Omental fat pad (tissue), 4 donors: ENCODE data around the gene TMEM33. TPM values are rescaled to one million over a fixed set of nuclear protein-coding genes. Genes with fewer than 3 reads are reported as not detected.
A peak's percentile ranks its signal among the peaks of the same experiment; 100 is the strongest.

Source experiments
- ATAC-seq: fragments of 150-250 bp; one replicate; pipeline ENCODE4 v1.9.1; 2016; ENCODE audit warnings: mild to moderate bottlenecking, moderate library complexity; ENCODE audit not compliant: low FRiP score
- DNase-seq: peaks from one replicate; pipeline ENCODE4 v3.0.0-alpha.2; 2019; ENCODE audit warnings: low spot score
- CTCF ChIP-seq, 3 donors: fragments of 450-650 bp; IDR thresholded peaks; one replicate each; pipeline ENCODE4 v1.5.1; 2016 to 2017; ENCODE audit warnings: antibody characterized with exemption in 3 of 3, mild to moderate bottlenecking in 3 of 3, moderate library complexity in 2 of 3
- total RNA-seq, 4 donors: library from RNA; depleted of rRNA; stranded (reverse); fragments of >200 nt; gene quantifications; one replicate each; pipeline ENCODE4 v1.1.0, GENCODE V29; 2016

Gene TMEM33
- total RNA-seq, 4 donors from 2014 or later, result 24.6 to 46.4 (median 35.2) TPM

GRCh38 chr4:41981456-41981855 is 46.2 kb downstream of the TMEM33 start, which contains the start of gene DCAF4L1:
TSS of gene DCAF4L1 (plus strand) at chr4:41981756. CDS start at chr4:41981793, 37 bp downstream.
- TF ChIP-seq CTCF (IDR thresholded peaks at IDR 0.05), result no peak
- DNase-seq (no peak), ATAC-seq (no peak)

- DNase-seq, result no peak
- ATAC-seq, result no peak
- no peak for TF ChIP-seq CTCF (IDR thresholded peaks at IDR 0.05)
These were observed 47.5 kb downstream of the TMEM33 start for GRCh38 chr4:41982716-41983115.

- ATAC-seq, result no peak
- no peak for TF ChIP-seq CTCF (IDR thresholded peaks at IDR 0.05)
- no peak for DNase-seq
These were observed 49.9 kb downstream of the TMEM33 start for GRCh38 chr4:41985151-41985550.

- no peak for DNase-seq
- ATAC-seq, result peak; percentile 24
- no peak for TF ChIP-seq CTCF (IDR thresholded peaks at IDR 0.05)
These were observed 54.8 kb downstream of the TMEM33 start for GRCh38 chr4:41989994-41990364.

GRCh38 chr4:41990365-41991111 is 55.3 kb downstream of the TMEM33 start, which contains the start of gene SLC30A9:
TSS of gene SLC30A9 (plus strand) at chr4:41990530. CDS start at chr4:41990652, 122 bp downstream.
- DNase-seq, result peak; percentile 88
- ATAC-seq, result peak; percentile 99
- peak in 1 of 3 donors; percentile 31 for TF ChIP-seq CTCF (IDR thresholded peaks at IDR 0.05)

- no peak for TF ChIP-seq CTCF (IDR thresholded peaks at IDR 0.05)
- no peak for DNase-seq
- no peak for ATAC-seq
These were observed 56.9 kb downstream of the TMEM33 start for GRCh38 chr4:41991916-41992767.
